IPS-15b (cell line): ENCODE measurements around the gene ATAT1.

Experiments
- H3K27me3 ChIP-seq: one replicate; pipeline ENCODE4 v1.6.1; 2013; ENCODE audit warnings: low read length; ENCODE audit not compliant: control insufficient read depth, insufficient read depth
- H3K36me3 ChIP-seq: one replicate; pipeline ENCODE4 v1.6.1; 2013; ENCODE audit warnings: low read length; ENCODE audit not compliant: control insufficient read depth, insufficient read depth
- H3K4me1 ChIP-seq: one replicate; pipeline ENCODE4 v1.6.1; 2013; ENCODE audit warnings: mild to moderate bottlenecking, low read length; ENCODE audit not compliant: control insufficient read depth, insufficient read depth
- H3K4me3 ChIP-seq: one replicate; pipeline ENCODE4 v1.5.1; 2013; ENCODE audit warnings: low read depth, low read length
- H3K9ac ChIP-seq: one replicate; pipeline ENCODE4 v1.6.1; 2013; ENCODE audit warnings: low read depth, mild to moderate bottlenecking, low read length
- H3K9me3 ChIP-seq: one replicate; pipeline ENCODE4 v1.6.1; 2013; ENCODE audit warnings: mild to moderate bottlenecking, low read length; ENCODE audit not compliant: control insufficient read depth, insufficient read depth

Gene ATAT1

DNA sequence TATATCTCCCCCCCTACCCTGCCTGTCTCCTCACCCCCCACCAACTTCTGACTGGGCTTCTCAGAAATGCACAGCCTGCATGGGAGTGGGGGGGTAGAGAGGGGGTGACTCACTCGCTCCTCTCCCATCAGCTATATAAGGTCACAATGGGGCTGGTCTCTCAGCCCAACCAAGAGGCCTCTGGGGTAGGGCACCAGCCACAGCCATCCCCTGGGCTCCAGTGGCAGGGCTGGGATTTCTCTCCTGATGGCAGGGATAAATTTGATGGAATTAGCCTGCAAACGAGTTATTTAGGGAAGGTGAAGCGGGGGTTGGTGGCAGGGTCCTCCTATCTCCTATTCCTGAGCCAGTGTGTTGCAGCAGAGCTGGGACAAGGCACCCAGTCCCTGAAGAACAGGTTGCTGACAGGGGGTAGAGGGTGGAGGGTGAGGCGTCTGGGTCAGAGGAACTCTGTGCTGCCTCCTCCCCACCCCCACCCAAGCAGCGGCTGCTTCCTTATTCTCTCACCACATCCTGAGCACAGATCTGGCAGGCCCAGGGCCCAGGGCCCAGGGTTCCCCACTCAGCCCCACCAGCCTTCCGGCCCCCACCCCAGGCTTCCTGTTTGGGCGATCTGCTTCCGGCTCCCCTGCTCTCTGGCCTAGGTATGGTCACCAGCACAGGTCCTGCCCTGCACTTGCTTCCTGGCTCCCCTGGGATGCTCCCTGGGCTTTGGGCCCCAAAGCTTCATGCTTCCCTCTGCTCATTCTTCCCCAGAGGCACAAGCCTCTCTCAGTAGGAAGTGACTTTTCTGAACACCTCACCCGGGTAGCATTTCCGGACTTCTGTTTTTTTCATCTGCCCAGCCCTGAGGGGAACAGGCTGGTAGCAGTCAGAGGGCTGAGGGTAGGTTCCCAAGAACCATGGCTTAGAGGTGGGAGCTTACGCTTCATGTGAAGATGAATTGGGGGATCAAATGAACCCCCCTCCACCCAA lies 55.8 kb downstream of the ATAT1 start:
- Histone ChIP-seq H3K36me3 (peaks cover 4% of the 10 kb centered on the region), H3K9me3 (no peaks in the 10 kb centered on the region), H3K9ac (peak overlapping the region; percentile 60), H3K27me3 (no peaks in the 10 kb centered on the region), H3K4me3 (peak overlapping the region; percentile 48), H3K4me1 (peaks cover 33% of the 10 kb centered on the region)

DNA sequence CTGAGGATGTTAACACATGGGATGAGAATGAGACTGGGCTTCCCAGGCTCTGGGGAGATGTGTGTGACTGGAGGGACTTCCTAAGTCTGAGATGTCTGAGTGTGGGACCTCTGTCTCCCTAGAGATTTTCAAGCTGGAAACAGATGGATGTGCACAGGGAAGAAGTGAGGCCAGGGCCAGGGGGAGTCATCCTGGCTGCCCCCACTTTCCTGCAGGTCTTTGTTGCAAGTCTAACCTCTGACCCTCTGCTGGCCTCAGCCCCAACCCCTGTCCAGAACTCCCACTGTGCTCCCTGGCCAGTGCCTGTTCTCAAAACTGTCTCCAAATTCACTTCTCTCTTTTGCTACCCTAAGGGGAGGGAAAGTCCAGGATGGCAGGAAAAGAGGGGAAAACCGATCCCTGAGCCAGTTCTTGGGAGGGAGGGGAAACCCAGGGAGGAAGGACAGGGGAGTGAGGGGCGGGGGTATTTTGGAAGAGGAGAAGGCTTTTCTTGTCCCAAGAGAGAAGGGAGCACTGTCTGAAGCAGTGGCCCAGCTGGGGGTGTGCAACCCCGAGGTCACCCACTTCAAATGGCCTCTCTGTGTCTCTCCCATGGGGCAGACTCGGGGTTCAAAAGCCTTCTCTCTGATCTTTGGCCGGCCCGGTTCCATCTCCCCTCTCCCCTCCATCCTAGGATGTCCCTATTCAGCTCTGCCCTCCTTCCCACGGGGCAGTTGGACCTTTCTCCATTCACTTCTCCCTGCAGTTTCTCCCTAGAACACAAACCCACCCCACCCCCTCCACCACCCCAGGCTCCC lies 56.7 kb downstream of the ATAT1 start:
- Histone ChIP-seq H3K9me3 (no peaks in the 10 kb centered on the region), H3K4me1 (peaks cover 37% of the 10 kb centered on the region), H3K9ac (peak overlapping the region; percentile 60), H3K4me3 (peak overlapping the region; percentile 48), H3K27me3 (no peaks in the 10 kb centered on the region), H3K36me3 (peaks cover 4% of the 10 kb centered on the region)

DNA sequence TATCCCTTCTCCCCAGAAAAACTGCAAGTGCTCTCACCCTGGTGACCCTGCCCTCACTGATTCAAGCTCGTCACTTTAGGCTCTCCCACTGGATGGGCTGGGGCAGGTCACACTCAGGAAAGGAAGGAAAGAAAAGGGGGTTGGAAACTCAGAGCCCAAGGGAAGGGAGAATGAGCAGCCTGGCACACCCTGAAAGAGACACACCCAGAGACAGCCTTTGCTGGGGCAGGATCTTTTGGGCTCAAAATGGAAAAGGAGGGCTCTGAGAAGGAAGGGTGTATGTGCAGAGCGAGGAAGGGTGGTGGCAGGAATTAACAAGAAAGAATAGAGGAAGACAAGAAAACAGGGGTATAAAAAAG lies 57.3 kb downstream of the ATAT1 start:
- peaks cover 2% of the 10 kb centered on the region for H3K36me3 ChIP-seq
- H3K4me1 ChIP-seq, result peaks cover 37% of the 10 kb centered on the region
- H3K9ac ChIP-seq, result no peak overlapping the region
- H3K9me3 ChIP-seq, result no peaks in the 10 kb centered on the region
- no peaks in the 10 kb centered on the region for H3K27me3 ChIP-seq
- peak overlapping the region; percentile 48 for H3K4me3 ChIP-seq

DNA sequence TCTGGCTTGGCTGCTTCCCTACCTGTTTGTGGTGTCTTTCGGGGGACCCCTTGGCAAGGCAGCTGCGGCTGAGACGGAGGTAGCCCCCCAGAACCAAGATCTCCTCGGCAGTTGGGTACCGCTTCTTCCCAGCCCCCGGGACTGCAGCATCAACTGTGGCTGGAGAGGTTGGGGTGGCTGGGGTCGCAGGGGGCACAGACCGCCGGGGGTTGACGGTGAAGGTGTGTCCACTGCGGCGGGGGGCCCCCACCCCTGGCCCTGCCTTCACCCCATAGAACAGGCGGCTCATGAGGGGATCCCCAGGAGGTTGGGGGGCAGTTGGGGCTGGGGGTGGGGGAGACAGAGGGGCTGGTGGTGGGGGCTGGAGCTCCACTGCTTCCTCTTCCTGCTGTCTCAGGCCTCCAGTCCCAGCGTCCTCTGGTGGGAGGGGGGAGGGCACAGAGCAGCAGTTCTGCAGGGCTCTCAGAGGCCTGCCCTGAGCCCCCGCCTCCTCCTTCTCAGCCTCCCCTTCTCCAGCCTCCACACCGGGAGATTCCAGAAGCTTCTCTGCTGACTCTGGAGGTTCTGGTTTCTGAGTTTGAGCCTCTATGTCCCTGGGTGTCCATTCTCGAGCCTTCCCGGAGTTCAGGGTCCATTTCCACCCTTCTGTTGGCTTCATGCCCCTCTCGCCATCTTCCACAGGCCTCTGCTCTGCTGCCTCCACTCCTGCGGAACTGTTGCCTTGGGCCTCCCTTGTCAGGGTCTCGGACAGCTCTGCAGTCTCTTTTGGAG lies 57.9 kb downstream of the ATAT1 start:
- no peaks in the 10 kb centered on the region for H3K9me3 ChIP-seq
- H3K4me3 ChIP-seq, result peak overlapping the region; percentile 48
- peak overlapping the region; percentile 1 for H3K9ac ChIP-seq
- H3K4me1 ChIP-seq, result peaks cover 36% of the 10 kb centered on the region
- H3K27me3 ChIP-seq, result no peaks in the 10 kb centered on the region
- peaks cover 2% of the 10 kb centered on the region for H3K36me3 ChIP-seq

DNA sequence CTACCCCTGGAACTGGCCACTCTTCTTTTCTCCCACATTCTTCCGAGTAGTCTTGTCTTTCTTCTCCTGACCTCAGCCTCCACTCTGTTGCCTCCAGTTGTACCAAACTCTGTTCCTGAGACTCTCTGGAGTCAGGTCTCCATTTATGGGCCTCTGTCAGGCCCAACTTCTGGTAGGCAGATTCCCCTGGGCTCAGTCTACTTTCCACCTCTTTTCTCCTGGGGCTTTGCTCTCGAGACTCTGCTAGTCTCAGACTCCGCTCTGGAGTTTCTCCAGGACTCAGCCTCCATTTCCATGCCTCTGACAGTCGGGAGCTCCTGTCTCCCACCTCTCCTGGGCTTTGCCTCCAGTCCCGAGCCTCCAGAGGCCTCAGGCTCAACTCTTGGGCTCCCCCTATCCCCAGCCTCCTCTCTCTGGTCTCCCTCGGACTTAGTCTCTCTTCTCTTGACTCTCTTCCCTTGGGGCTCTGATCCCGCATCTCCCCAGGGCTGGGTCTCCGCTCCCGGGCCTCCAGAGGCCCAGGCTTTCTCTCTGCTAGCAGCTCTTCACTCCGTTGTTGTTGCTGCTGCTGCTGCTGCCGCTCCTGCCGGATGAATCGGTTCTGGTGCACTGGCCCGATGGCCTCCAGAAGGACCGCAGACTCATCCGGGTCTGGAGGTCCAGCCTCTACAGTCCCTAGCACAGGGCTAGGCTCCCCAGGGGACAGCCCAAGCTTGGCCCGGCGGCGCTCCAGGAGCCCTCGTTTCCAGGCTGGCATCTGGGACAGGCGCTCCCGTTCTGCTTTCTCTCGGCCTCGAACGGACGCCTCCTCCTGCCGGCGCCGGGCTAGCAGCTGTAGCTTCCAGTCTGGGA lies 58.7 kb downstream of the ATAT1 start:
- Histone ChIP-seq H3K27me3 (no peaks in the 10 kb centered on the region), H3K9ac (peak overlapping the region; percentile 1), H3K9me3 (no peaks in the 10 kb centered on the region), H3K4me3 (peak overlapping the region; percentile 87), H3K4me1 (peaks cover 33% of the 10 kb centered on the region), H3K36me3 (peaks cover 2% of the 10 kb centered on the region)

DNA sequence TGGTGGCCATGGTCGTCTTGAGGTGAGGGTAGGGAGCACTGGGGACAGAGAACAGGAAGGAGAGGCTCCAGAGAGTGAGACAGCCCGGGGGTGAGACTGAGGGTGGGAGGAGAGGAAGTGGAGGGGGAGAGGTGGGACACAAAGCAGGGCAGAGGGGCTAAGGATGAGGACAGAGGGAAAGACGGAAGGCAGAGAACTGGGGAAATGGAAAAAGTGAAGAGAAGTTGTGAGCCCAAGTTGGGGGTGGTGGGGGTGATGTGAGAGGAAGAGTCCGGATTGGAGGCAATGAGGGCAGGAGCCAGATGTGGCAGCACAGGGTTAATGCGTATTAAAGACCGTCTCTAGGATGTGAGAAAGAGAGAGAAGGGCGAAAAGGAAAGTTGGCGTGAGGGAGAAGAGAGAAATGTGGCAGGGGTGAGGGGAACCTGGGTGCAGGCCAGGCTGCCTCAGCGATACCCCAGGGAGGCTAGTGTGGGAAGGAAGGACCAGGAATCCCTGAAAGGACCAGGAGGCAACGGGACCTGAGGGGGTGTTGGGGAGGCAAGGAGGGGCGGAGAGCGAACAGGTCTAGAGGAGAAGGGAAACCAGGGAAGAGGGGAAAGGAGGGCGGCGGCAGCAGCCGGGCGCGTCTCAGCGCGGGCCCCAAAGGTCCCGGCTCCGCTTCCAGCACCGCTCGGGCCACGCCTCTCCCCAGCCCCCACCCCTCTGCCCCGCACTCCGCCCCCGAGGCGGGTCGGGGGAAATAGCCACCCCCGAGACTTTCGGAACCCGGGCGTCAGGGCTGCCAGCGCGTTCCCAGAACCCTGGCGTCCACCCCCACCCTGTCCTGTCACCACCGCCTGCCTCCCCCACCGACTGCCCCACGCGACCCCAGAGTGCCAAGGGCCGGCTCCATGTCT lies 59.6 kb downstream of the ATAT1 start, which contains the start of gene PPP1R18:
TSS of gene PPP1R18 (minus strand) at position 637 of the 899 bp plus-strand sequence. CDS start at position 10, 627 bp downstream.
- no peaks in the 10 kb centered on the region for H3K9me3 ChIP-seq
- peak within 1 kb of the TSS; percentile 73 for H3K9ac ChIP-seq
- H3K4me1 ChIP-seq, result peaks cover 33% of the 10 kb centered on the region
- H3K36me3 ChIP-seq, result peaks cover 2% of the 10 kb centered on the region
- peak within 1 kb of the TSS; percentile 87 for H3K4me3 ChIP-seq
- H3K27me3 ChIP-seq, result no peaks in the 10 kb centered on the region

DNA sequence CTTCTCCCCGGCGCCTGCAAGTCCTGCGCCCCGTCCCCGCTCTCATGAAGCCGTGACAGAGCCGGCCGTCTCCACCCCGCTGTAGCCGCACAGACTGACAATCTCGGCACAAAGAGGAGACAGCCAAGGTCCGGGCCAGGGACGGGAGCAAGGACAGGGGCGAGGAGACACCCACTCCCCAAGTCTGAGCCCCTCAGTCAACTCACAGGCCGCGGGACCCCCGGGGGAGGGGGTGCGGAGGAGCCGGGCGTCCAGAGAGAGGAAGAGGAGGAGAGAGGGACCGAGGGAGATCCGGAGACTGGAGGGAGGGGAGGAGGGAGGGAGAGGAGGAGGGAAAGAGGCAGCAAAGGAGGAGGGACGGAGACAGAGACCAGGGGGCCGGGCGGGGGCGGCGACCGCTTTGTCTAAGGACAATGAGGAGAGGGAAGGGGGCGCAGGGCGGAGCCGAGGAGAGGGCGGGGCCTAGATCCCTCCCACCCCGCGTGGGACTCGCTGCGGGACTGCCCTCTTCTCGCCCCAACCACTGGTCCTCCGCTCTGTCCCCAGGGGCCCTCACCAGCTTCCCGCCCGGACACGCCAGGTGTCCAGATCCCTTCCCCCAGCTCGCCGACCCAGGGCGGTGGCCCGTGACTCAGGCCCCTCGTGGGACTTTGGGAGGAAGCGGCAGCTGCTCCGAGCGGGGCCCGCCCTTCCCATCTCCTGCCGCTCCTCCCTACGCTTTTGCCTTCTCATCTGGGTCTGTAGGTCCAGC lies 60.4 kb downstream of the ATAT1 start:
- peak overlapping the region; percentile 73 for H3K9ac ChIP-seq
- H3K4me1 ChIP-seq, result peaks cover 29% of the 10 kb centered on the region
- H3K9me3 ChIP-seq, result no peaks in the 10 kb centered on the region
- H3K27me3 ChIP-seq, result no peaks in the 10 kb centered on the region
- H3K4me3 ChIP-seq, result peak overlapping the region; percentile 87
- peaks cover 2% of the 10 kb centered on the region for H3K36me3 ChIP-seq

DNA sequence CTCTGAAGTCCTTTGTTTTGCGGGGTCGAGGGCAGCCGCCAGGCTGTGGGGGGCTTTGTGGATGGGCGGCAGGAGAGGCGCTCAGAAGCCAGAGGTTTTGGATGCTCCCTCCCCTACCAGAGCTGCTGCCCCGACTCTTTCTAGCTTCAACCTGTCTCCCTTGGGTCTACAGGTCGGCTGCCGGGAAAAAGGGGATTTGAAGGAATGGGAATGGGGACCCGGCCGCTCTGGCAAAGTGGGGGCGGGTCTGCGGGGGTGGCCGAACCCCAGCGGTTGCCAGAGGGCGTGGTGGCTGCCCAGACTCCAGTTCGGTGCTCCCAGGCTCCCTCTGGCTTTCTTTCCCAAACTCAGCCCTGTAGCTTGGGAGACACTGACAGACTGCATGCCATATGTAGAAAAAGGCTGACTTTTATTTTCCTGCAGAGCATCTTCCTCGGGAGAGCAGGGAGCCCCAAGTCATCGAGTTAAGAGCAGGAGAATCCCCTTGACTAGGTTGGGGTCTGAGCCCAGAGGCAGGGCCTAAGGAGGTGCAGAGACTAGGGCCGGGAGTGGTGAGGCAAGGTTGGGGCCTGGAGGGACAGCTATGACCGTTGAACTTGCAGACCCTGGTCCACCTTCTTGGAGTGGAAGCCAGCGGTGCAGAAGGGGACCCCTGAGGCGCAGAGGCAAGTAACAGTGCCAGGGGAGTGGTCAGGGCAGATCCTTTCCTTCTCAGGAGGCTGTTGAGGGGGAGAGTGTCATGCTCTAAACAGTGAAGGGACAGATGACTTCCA lies 61.2 kb downstream of the ATAT1 start:
- Histone ChIP-seq H3K4me3 (peak overlapping the region; percentile 87), H3K4me1 (peaks cover 24% of the 10 kb centered on the region), H3K9ac (peak overlapping the region; percentile 73), H3K9me3 (no peaks in the 10 kb centered on the region), H3K27me3 (no peaks in the 10 kb centered on the region), H3K36me3 (peaks cover 2% of the 10 kb centered on the region)

DNA sequence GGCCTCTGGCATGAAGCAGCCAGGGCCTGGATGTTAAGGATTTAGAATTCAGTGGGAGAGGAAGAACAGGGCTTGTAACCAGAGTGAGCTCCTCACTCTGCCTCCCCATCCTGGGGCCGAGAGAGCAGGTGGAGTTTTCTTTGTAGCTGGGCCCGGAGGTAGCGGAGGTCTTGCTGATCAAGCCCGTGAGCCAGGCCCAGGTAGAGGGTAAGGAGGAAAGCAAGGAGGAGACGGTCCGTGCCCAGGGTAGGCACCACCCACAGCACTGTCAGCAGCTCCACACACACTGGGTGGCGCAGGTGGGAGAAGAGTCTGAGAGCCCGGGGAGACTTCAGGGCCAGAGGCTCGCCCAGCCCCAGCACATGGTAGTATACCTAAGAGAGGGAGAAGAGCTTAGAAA lies 61.9 kb downstream of the ATAT1 start:
- Histone ChIP-seq H3K9me3 (no peaks in the 10 kb centered on the region), H3K27me3 (no peaks in the 10 kb centered on the region), H3K36me3 (peaks cover 2% of the 10 kb centered on the region), H3K9ac (no peak overlapping the region), H3K4me1 (peaks cover 17% of the 10 kb centered on the region), H3K4me3 (no peak overlapping the region)
